ENCODE data around the gene RAB3IL1. TPM values are rescaled to one million over a fixed set of nuclear protein-coding genes. Genes with fewer than 3 reads are reported as not detected.
A peak's percentile ranks its signal among the peaks of the same experiment; 100 is the strongest.

Gene RAB3IL1
- total and polyA plus RNA-seq, 9 of the 15 experiments (the other 6 are each of a cell fraction or from before 2014, with no cell fraction given), result 0.15 to 42.6 (median 15.5) TPM

DNA sequence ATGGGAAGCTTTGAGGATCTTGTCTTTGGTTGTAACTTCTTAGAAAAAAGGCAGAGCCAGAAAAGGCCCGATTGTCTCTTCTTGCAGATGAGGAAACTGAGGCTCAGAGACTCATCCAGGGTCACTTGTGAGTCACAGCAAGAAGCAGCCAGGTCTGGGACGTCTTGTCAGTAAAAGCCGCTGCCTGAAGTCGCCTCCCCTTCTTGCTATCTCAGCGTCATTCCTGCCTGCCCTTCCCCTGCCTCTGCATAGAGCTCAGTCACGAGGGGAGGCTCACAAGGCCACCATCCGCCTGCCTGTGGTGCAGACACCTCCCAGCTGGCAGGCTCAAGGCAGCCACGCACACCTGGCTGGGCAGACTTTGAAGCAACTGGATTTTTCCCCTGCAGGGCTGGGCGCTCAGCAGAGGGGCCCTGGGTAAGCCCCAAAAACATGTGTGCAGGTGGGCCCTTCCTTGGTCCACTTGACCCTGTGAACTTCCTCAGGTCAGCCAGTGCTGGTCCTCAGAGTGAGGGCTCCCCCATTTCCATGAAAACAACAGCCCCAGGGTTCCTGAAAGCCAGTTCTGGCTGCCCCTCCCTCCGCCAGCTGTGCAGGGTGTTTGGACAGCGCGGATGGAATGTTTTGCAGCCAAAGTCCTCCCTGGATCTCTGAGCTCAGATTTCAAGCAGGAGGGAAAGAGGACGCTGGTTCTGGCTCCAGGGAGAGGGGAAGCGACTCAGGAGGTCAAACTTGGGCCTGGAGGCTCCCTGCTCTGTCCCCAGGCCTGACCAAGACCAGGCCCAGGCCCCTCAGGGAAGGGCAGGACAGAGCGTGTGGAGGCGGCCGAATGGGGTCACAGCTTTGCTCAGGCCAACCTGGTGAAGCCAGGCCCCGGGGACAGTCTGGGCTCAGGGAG is 6.0 kb upstream of the RAB3IL1 start (continued):
- TF ChIP-seq CHD7 (IDR thresholded peaks at IDR 0.05; ENCODE audit: low read depth, low read length) (no peak), ZBTB17 (CRISPR knock-in tag; IDR thresholded peaks at IDR 0.05) (no peak), BCOR (IDR thresholded peaks at IDR 0.05) (peak; percentile 83), ARID1B (IDR thresholded peaks at IDR 0.05) (0 out of 2 replicates have a peak, but pooled peaks have one; percentile 5), GTF2A2 (tag; IDR thresholded peaks at IDR 0.05) (no peak), CBX3 (IDR thresholded peaks at IDR 0.05; ENCODE audit: borderline replicate concordance in 1 of 2, low read length in 2 of 2) (peak in 1 of 2 experiments; percentile 61; a peak in 1 of 3 replicates), RNF219 (CRISPR knock-in tag; IDR thresholded peaks at IDR 0.05) (no peak), CBFA2T3 (IDR thresholded peaks at IDR 0.05) (peak; percentile 42), L3MBTL2 (IDR thresholded peaks at IDR 0.05) (peak; percentile 11; the same call in 1 of the 2 replicates)

All from K562 (cell line).